T follicular helper cell (primary cell): ENCODE data around the gene PSAPL1.
"Not testable (repeated sequence)": the region's sequence is repeated elsewhere in the genome, so short reads cannot be mapped to it uniquely, and the experiment has no call there.

ENCODE experiments used
- DNase-seq: peaks from one replicate; pipeline ENCODE4 v3.0.0-alpha.2; 2020; ENCODE audit warnings: low read depth

The PSAPL1 gene

DNA sequence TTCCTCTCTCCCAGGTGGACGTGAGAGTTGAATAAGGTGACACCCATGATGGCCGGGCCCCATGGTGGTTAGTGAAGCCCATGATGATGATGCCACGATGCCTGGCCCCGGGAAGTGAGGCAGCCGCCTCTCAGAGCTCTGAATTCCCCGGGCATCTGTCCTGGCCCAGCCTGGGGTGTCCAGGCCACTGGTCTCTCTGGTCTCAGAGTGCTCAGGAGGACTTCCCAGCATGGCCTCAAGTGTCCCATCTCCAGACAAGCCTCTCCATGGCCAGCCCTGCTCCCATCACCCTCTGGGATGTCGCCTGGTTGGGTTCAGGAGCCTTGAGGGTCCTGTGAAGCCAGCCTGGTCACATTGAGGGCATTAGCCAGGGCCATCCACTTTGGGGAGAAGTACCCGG, 24.7 kb upstream of the PSAPL1 start:
- DNase-seq, result no peak

DNA sequence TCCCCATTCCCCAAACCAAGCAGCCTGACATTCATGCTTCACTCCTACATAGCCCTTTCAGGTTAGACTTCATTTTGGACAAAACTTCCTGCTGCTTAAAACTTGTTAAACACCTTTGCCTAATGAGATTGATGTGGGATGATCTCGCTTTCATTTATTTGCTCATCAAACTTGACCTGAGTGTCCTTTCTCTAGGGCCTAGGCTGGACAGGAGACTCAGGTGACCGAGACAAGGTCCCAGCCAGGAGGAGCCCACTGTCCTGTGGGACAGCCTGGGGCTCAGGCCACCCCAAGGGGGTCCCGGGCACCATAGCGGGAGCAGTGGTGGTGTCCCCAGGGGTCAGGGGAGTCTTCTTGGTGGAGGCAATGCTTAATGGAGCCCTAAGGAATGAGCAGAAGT, 23.7 kb upstream of the PSAPL1 start:
- no peak for DNase-seq

DNA sequence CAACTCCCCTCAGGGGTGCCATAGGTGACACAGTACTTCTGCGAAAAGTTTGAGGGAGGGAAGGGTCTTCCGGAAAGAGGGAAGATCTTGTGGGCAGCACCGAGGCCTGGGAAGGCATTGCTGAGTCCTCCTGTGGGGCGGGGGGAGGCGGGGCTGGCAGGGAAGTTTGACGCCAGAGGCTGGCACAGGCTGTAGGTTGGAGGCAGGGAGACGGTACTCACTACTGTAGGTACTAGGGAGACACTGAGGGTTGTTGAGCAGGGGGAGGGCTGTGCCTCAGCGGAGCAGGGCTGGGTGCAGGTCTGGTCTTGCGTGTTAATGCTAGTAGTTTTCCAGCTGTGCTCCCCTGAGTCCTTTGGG, 23.3 kb upstream of the PSAPL1 start:
- no peak for DNase-seq

DNA sequence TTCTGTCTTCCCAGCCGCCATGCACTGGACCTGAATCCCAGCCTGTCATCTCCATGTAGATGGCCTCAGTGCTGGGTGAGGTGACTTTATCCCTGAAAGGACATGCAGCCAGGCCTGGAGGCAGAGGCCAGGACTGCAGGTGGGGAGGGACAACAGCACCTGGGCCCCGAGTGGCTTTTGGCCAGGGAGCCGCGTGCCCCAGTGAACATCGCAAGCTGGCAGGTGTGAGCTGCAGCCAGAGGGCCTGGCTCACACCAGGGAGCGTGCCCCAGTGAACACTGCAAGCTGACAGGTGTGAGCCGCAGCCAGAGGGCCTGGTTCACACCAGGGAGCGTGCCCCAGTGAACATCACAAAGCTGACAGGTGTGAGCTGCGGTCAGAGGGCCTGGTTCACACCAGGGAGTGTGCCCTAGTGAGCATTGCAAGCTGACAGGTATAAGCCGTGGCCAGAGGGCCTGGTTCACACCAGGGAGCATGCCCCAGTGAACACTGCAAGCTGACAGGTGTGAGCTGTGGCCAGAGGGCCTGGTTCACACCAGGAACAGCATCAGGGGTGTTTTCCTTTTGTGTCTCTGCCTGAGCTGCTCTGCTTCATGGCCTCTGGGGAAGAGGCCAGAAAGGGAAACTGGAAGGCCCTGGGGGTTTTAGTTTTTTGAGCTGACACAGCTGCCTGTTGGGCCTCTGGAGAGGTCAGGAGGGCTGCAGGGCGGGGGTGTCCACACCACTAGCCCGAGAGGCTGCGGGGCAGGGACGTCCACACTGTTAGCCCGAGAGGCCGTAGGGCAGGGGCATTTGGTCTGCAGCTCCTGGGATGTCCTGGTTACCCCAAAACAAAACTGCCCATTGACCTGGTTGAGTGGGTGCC, 22.7 kb upstream of the PSAPL1 start:
- no peak for DNase-seq

DNA sequence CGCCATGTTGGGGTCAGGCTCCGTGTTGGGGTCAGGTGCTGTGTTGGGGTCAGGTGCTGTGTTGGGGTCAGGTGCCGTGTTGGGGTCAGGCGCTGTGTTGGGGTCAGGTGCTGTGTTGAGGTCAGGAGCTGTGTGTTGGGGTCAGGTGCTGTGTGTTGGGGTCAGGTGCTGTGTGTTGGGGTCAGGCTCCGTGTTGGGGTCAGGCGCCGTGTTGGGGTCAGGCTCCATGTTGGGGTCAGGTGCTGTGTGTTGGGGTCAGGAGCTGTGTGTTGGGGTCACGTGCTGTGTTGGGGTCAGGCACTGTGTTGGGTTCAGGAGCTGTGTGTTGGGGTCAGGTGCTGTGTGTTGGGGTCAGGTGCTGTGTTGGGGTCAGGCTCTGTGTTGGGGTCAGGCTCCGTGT, 18.1 kb upstream of the PSAPL1 start:
- not testable (repeated sequence) for DNase-seq

DNA sequence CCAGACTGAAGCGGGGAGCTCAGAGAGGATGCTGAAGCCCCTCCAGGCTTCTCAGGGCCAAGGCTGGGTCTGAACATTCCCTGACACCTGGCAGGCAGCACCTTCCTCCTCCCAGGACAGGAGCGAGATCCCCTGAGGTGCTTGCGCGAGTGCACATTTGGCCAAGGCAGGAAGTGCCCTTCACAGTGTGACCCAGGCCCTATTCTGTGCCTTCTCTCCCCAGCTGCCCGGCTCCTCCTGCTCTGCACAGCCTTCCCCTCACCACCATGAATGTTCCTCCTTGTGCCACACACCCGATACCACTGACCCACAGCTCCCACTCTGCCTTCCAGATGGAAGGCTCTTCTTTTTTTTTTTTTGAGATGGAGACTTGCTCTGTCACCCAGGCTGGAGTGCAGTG, 17.1 kb upstream of the PSAPL1 start:
- DNase-seq, result no peak

DNA sequence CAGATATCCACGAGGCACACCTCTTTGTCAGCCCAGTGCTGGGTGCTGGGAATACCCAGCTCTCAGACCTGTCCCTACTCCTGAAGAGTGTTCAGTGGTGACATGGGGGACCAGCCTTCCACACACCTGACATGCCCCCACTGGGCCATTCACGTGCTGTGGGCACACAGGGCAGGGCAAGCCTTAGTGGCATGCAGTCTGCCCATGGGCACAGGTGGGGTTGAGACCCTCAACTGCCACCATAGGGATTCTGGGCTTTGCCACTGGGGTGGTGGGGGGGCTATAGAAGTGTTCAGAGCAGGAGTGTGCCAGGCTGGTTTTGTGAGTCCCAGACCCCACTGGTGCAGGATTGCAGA, 16.7 kb upstream of the PSAPL1 start:
- DNase-seq, result no peak

DNA sequence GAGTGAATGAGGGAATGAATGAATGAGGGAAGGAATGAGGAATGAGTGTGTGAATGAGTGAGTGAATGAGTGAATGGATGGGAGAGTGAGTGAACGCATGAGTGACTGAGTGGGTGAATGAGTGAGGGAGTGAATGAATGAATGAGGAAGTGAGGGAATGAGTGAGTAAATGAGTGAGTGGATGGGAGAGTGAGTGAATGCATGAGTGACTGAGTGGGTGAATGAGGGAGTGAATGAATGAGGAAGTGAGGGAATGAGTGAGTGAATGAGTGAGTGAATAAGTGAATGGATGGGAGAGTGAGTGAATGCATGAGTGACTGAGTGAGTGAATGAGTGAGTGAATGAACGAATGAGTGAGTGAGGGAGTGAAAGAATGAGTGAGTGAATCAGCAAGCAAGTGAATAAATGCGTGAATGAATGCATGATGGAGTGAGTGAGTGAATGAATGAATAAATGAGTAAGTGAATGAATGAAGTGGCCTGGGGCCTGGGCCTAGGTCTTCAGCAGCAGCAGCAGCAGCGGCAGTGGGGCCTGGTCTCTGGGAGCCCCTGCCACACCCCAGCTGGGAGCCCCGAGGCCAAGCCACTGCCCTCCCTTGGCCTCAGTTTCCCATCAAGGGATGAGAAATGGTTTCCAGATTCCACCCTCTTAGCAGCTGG, 16.2 kb upstream of the PSAPL1 start:
- DNase-seq, result no peak

DNA sequence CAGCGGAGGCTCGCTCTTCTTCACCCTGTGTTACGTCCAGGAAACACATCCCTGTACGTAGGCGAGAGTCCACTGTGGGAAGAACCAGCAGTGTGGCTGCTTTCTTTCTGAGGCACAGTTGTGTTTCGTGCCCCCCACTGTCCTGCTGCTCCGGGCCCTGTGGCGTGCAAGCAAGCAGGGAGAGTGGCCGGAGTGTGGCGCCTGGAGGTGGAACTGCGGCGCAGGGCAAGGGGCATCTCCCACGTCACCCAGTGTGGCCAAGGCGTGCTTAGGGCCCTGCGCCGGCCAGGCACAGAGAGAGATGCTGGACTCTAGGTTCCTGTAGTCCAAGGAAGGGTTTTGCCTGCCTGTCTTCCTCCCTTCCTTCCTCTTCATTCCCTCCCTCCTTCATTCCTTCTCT, 13.3 kb upstream of the PSAPL1 start:
- no peak for DNase-seq

DNA sequence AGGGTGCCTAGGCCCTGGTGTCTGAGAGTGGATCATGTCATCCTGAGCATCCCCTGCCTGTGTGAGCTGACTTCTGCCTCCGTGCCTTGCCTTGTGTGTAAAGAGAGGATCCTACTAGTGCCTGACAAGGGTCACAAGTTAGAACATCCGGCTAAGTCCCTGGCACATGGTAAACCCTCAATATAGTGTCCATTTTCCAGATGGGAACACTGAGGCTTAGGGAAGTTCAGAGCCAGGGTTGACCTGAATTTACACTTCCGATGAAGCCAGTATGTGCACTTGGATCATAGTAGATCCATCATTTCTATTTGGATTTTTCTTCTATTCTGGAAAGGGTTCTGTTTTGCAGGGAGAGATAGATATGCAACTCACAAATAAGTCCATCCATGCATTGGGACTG, 12.5 kb upstream of the PSAPL1 start:
- DNase-seq, result no peak

DNA sequence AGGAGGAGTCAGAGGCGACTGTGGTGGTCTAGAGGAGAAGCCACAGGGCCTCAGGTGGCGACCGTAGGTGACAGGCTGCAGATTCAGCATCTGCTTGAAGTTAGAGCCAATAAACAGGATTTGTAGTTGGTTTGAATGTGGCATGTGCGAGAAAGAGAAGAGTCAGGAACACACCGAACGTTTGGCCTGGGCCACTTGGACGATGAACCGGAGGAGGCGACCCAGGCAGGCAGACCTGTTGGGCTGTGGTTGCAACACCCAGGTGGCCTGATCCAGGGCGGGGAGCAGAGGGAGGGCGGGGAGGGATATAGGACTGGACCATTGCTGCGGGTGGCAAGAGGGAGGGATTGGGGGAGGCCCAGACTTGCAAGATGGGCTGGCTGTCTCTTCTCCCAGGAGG, 10.0 kb upstream of the PSAPL1 start:
- no peak for DNase-seq

DNA sequence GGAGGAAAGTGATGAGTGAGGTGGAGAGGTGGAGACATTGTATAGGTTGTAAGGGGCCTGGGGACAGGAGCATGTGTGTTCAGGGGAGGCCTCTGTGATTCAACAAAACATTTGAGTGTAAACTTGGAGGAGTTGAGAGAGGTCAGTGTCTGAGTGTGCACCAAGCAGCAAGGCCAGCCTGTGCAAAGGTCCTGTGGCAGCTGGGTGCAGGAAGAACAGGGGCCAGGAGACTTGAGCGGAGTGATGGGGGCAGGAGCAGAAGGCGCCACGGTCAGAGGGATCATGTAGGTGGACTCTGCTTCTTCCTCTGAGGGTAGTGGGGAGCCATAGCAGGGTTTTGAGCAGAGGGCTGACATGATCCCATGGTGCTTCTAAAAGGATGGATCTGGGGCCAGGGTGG, 9.6 kb upstream of the PSAPL1 start:
- DNase-seq, result no peak

DNA sequence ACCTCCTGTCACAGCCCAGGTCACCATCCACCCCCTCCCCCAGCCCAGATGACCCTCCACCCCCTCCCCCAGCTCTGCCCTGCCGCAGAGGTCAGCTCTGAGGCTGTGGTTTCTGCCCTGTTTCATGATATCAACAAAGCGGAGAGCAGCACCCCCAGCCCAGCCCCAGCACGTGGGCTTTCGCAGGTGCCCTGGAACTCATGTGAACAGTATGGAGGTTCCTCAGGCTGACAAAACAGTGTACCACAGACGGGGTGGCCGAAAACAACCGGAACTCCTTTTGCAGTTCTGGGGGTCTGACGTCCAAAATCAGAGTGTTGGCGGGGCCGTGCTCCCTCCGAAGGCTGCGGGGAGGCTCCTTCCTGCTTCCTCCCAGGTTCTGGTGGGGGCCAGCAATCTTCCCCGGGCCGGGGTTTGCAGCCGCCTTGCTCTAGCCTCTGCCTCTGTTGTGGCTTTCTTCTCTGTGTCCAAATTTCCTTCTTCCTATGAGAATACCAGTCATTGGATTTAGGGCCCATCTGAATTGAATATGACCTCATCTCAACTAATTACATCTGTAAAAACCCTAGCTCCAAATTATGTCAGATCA, 7.9 kb upstream of the PSAPL1 start:
- no peak for DNase-seq

DNA sequence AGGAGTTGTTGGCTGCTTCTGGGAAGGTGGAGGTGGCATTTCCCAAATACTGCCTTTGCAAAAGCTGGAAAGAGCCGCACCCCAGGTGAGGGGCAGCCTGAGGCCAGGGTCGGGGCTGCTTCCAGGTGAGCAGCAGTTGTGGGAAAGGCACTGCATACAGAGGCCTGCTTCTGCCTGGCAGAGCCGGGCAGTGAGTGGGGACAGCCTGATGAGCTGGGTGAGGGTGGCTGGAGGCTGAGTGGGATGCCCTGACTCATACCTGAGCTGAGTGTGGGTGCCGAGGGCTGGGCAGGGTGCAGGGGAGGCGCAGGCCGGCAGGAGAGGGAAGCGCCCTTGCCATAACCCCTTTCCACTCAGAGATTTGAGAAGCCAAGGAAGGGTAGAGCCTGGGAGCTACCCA, 6.5 kb upstream of the PSAPL1 start:
- DNase-seq, result no peak

DNA sequence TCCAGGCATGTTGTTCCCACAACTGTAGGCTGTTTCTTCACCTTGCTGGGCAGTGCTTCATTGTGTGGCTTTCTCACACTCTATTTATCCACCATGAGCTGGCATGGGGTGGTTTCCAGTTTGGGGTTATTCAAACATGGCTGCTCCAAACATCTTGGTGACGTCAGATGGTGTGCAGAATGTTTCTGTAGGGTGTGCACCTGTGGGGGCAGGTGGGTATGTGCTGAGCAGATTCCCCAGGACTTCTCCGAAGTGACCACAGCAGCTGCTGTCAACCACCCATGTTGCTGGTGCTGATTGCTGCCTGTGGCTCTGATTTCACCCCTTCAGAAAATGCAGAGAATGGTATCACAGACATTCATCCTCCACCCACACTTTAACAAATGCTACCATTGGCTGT, 5.0 kb upstream of the PSAPL1 start:
- DNase-seq, result no peak

DNA sequence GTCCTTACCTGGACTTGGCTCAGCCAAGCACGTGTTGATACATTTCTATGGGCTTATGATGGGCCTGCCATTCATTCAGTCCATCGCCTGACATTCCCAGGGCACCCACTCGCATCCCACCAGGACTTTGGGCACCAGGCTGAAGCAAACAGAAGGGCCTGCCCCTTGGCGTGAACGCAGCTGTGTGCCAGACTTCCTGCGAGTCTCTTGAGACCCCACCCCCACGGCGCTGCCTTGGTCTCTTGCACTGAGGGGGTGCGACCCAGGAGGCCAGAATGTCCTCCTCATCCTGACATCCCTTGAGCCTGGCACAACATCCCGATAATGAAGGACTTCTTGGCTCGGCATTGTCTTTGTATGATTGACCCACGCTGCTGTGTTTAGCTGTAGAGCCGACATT, 1.5 kb upstream of the PSAPL1 start:
- DNase-seq, result no peak

DNA sequence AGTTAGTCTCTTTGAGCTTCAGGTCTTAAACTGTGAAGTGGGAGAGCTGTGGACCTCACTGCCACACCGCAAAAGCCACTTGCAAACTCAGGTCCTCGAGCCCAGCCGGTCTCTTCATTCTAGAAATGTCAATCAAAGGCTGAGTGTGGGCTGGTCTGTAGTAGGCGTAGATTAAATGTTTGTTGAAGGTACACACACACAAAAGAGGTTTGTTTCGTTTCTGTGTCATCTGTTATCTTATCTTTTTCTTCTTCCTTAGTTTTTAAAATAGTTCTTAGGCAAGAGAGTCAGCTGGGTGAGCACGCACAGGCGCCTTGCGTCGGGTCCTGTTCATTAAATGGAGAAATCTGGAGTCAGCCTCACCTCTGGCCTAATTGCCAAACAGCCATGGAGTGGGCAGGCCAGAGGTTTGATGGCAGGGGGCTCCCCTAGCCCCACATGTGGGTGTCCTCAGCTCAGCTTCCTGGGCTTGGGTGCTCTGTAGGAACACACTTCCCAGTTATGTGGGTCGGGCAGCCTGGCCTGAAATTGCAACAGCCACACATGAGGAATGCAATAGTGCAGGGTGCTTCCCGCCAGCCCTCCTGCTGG, 836 bp upstream of the PSAPL1 start:
- no peak for DNase-seq

DNA sequence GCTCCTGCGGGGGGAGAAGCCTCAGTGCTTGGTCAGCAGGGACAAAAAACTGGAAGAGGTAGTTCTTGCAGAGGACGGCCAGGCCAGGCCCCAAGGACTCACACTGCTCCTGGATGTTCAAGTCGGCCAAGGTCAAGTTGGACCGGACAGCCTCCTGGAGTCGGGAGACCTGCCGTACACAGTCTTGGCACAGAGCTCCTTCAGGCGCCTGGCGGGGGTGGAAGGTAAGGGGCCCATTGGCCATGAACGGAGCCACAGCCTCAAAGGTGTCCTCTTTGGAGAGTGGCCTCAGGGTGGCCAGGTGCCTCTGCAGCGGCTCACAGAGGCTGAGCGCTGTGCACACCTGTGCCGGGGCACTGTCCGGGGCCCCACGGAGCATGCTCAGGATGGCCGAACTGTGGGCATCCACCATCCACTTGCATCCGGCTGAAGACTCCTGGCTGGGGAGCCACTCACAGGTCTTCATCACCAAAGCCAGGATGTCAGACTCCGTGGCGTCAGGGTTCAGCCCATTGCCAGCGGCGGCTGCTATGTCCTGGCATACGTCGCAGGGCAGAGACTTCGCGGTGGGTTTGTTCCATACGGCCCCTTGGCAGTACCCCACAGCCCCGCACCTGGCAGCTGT, 477 bp downstream of the PSAPL1 start:
- DNase-seq, result no peak

DNA sequence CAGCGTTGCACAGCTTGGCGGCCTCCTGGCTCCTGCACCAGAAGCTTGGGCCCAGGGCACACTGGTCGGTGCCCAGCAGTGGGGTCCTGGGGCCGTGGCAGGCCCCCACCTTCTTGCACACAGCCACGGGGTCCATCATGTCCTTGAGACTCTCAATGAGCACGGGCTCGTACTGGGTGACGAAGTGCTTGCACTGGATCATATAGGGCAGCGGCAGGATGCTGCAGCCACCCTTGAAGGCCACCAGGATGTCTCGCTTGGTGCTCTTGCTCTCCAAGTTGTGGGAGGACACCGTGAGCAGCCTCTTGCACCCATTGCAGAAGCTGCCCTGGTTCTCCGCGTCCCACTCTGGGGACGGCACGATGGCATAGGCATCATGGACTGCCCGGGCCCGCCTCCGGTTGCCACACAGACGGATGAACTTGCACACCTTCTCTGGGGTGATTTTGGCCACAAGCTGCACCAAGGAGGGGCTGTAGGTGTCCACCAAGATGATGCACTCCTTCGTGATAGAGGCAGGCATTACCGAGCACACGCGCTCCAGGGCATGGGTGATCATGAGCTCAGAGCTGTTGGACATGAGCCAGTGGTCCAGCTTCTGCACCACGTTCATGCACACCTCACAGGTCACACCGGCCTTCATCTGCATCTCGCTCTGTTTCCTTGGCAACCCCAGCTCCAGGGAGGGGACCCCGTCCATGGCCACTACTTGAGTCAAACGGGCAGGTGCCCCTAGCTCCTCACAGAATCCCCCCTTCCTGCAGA, 1.2 kb downstream of the PSAPL1 start:
- DNase-seq, result no peak

DNA sequence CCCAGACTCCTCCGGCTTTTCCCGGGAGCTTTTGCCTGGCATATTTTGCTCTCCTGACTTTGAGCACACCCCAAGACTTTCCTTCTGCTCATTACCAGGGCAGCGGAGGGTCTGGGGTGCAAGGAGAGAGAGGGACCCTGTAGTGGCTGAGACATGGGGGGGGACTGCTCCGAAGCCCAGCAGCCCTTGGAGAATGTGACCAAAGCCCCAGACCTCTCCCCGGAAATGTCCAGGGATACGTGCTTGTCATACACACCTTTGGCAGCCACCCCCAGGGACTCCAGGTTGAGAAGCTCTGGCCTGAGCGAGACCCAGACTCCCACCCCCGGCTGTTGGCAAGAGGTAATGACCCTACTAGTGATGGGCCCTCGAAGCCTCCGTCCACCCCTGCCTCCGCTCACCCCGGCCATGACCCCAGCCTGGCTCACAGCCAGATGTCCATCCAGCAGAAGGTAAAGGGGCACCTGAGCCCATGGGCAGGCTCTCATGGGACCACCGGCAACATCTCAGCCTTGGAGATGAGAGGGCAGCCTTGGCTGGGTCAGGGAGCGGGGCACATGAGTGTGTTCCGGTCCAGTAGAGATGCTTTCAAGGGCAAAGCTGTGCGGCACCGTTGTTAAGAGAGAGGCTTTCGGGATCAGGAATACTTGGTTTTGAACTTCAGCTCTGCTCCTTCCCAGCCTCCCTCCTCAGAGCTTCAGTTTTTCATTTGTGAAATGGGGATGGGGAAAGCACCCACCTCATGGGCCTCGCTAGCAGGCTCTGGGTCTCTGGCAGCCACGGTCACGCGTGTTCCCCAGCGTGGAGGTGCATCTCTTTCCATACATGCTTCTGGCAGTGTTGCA, 2.0 kb downstream of the PSAPL1 start:
- no peak for DNase-seq
